HG03097 (cell line): ENCODE results near the gene COA5.
A peak's percentile ranks its signal among the peaks of the same experiment; 100 is the strongest.

ENCODE experiments used
- ATAC-seq: cut with Tn5 transposase; IDR thresholded peaks from one replicate; pipeline ENCODE4 v1.9.1; 2021; ENCODE audit not compliant: unreplicated experiment, low FRiP score

The COA5 gene

DNA sequence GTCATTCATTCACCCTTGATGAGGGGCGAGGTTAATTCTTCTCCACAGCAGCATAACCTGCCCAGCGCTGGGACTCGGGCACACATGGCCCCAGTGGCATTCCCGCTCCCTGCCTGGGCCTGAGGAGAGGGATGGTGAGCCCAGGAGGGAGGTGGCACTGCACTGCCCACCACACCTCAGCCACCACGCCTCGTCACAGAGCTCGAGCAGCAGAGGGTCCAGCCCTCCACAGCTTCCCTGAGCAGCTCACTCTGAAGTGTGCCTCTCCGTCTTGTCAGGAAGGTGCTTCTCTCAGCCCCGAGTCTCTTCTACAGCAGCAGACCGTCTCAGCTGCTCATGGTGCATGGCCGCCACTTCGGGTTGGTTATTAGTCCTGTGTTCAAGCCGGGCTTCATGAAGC lies 34.9 kb downstream of the COA5 start:
- no peak for ATAC-seq

- ATAC-seq = no peak
These were observed 35.6 kb downstream of the COA5 start for GRCh38 chr2:98572676-98573075.

- no peak for ATAC-seq
These were observed 36.1 kb downstream of the COA5 start for GRCh38 chr2:98572211-98572610.

GRCh38 chr2:98571796-98572195 lies 36.5 kb downstream of the COA5 start:
- no peak for ATAC-seq

GRCh38 chr2:98571121-98571701 lies 37.1 kb downstream of the COA5 start:
- no peak for ATAC-seq

- no peak for ATAC-seq
These were observed 38.0 kb downstream of the COA5 start for GRCh38 chr2:98570356-98570755.

GRCh38 chr2:98569915-98570314 lies 38.4 kb downstream of the COA5 start:
- no peak for ATAC-seq

DNA sequence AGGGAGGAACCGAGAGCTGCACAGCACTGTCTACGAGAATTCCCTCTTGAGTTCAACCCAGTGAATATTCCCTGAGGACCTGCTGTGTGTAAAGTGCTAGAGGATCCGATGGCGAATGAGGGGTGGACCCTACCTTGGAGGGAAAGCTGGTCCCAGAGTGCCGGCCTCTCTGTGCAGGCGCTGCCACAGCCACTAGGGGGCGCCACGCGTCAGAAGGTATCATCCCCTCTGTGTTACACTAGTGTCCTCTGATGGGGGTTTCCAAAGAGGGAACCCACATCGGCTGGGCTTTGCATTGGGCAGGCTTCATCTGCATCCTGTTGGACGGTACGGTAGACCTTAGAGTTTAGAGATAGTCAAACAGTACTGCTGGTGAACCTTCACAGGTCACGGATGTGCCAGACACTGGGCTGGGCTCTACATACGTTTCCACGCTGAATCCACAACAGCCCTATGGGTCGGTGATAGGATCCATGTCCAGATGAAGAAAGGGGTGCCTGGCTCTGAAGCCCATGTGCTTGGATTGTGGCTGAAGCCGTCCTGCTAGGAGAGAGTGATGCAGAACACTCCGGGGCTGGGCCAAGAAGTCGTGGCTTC lies 39.0 kb downstream of the COA5 start:
- no peak for ATAC-seq

DNA sequence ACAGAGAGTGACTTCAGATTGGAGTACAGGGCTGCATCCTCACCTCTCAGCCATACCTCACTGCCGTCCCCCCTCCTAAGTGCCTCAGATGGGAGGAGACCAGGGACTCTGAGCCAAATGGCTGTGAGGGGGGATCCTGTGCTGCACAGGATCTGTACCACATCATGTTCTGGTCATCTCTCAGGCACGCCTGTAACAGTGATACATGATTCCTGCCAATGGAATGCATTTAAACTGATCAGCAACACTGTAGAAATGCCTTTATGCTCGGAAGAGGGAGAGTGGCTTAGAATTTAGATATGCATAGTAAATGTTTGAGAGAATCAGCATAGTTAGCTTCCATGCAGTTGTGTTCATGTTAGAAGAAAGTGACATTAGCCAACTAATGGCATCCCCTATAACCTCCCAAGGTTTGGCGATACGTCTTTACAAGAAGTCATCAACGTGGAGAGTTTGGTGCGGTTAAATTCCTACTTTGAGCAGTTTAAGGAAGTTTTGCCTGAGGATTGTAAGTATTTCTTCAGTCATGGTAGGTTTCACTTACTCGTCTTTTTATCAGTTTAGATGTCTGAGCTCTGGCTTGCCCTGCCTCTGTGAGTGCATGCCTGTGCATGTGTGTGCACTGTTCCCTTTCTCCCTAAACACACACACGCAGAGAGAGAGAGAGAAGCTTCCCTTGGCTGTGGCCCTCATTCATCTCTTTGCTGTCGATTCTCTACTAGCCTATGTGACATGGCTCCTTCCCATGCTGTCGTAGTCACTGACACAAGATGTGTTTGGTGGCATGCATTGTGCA lies 40.0 kb downstream of the COA5 start:
- no peak for ATAC-seq

DNA sequence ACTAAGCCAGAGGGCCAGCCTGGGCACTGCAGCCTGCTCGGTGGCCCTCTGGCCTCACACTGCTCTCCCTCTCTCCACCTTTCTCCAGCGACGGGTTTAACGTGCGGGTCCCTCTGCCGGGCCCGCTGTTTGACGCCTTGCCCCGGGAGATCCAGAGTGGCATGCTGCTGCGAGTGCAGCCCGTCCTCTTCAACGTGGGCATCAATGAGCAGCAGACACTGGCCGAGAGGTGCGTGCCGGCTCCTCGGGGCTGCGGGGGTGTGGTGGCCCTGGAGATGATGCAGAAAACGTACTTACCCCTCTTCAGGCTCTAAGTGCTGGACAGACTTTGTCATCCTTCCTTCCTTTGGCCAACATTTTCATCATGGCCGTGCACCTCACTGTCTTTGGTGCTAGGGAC lies 42.4 kb downstream of the COA5 start:
- no peak for ATAC-seq

DNA sequence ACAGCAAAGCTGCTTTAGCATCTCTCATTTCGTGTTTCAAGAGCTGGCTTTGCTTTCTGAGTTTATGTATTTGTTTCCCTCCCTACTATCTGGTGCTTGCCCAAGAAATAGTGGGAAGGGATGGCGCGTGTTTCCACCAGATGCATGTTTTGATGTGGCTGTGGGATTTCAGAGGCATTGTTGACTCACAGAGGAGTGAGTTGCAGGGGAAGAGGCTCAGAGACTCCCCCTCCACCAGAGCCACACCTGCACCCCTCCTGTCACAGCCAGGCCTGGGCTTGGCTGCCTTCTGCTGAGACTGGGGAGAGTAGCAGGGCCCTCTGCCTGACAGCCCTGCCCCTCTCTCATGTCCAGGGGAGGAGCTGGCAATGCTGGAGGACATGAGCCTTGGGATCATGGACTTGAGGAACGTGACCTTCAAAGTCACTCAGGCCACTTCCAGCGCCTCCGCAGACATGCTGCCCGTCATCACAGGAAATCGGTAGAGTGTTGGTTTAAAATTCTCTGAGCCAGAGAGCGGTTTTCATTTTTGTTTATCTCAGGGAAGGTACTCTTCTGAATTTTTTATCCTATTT lies 42.9 kb downstream of the COA5 start:
- no peak for ATAC-seq

GRCh38 chr2:98564541-98565132 lies 43.7 kb downstream of the COA5 start:
- no peak for ATAC-seq

- ATAC-seq = no peak
These were observed 44.9 kb downstream of the COA5 start for GRCh38 chr2:98563394-98563793.

DNA sequence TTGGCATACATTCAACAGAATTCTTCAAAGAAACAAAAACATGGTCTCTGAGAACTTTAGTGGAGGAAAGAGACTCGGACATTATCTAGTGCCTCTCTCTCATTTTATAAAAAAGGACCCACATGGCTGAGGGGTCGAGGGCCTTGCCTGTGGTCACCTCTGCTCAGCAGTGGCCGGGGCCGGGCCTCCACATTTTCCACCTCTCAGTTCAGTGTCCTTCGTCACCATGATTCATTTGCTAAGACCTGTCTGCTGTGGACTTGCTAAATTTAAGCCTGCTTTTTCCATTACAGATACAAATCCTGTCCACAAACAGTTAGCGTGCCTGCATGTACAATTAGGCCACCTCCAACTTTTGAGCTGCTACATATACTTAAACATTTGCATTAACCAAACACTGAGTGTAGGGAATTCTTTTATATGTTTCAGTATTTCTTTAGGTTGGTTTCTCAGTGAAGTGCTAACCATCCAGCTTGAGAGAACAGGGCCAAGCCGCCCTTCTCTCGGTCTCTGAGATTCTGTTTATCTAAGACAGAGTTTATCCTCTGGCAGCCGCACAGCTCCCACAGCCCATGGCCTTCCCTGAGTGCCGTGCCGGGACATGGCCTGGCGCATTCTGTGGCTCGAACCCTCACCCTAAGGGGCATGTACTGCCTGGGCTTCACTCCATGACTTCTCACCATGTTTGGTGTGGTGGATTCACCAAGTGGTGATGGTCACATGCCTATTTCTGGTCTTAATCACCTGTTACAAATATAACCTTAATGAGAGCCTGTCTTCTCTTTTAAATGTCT lies 46.2 kb downstream of the COA5 start:
- ATAC-seq = no peak

DNA sequence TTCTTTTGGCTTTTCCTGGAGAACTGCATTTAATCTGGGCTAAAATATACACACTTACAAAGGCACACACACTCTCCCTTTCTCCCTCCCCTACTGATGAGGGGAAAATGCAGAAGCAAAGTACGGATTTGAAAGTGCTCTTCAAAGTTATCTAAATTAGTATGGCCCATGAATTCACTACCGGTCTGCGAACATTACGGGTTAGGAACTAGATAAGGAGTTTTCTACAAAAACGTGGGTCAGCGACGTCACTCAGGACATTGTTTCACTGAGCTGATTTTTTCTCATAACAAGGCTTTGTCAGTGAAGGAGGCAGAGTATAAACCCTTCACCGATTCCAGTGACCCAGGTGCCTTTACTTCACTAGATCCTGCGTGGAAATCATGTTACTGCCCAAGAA lies 47.3 kb downstream of the COA5 start:
- no peak for ATAC-seq

DNA sequence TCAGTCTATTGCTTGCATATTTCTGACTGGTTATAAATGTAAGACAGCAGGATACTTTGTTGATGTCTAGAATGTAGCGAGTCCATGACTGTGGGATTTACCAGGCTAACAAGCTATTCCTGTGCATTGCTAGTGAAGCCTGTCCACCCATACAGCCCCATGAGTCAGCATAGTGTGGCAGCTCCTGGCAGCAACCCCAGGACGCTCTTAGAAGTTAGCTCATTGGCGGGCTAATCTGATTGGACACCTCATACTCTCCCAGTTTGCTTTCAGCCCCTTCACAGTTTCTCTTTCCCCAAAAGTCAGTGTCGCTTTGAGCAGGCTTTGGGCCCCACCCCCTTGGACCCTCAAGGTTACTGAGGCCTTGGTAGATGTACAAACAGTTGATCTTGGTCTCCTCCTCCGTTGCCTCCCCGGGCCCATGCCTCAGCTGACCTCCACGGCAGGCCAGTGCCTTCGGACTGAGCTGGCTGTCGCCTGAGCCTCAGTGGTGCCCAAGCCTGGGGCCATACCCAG lies 48.0 kb downstream of the COA5 start:
- no peak for ATAC-seq

GRCh38 chr2:98559581-98559980 lies 48.7 kb downstream of the COA5 start:
- no peak for ATAC-seq

GRCh38 chr2:98558852-98559530 lies 49.3 kb downstream of the COA5 start:
- ATAC-seq = no peak

DNA sequence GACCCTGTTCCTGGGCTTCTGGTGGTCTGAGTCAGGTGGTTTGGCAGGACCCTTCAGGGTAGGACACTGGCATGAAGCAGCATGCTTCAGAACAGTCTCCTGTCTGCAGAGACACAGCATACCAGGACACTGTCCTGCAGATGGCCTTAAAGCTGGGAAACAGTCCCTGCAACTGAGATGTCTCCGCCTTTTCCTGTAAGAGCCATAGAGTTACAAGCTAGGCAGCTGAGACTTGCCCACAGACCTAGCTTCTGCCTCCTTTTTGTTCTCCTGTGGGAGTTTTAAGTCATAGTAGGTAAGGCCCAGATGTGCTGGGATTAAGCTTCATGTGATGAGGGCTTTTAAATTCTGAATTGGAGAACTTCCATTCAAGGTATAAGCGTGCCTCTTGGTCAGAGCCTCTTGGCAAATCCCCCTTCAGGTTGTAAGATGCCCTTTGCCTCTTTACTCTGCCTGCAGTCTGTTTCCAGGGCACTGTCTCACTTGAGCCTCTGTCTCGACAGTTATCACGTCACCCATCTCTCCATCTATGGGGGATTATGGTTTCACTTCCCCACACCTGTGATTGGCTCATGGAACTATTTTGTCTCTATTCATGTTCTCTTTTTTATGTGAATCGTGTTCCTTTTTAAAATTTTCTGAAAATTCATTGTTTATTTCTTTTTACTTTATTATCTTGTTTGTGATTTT lies 51.8 kb downstream of the COA5 start:
- peak; percentile 47 for ATAC-seq
